GM12865 (cell line): ENCODE measurements around the gene EIF3L.

ENCODE experiments used
- DNase-seq: peaks from one replicate; pipeline ENCODE4 v3.0.0; 2010; ENCODE audit warnings: low read depth
- H3K4me3 ChIP-seq: 2 replicates; pipeline ENCODE4 v1.5.1; 2011; ENCODE audit warnings: mild to moderate bottlenecking, low read depth, low read length, control low read depth
- CTCF ChIP-seq: IDR thresholded peaks from 2 replicates; pipeline ENCODE4 v1.5.1; 2011; ENCODE audit warnings: low read length, control low read depth, low read depth, inconsistent platforms; ENCODE audit not compliant: insufficient read depth; ENCODE audit errors: missing control alignments

The EIF3L gene

GRCh38 chr22:37843741-37844089, 5.5 kb upstream of the EIF3L start:
- DNase-seq: peak; percentile 73
- peak; percentile 6 for TF ChIP-seq CTCF
- H3K4me3 ChIP-seq: peak overlapping the region; percentile 90

- no peak for TF ChIP-seq CTCF
- H3K4me3 ChIP-seq: peak overlapping the region; percentile 90
- no peak for DNase-seq
Observed at GRCh38 chr22:37844904-37845329, 4.3 kb upstream of the EIF3L start.

GRCh38 chr22:37846433-37846832, 2.8 kb upstream of the EIF3L start:
- TF ChIP-seq CTCF: no peak
- no peak overlapping the region for H3K4me3 ChIP-seq
- DNase-seq: no peak

GRCh38 chr22:37848587-37849088, 581 bp upstream of the EIF3L start:
- H3K4me3 ChIP-seq: peak overlapping the region; percentile 74
- DNase-seq: peak; percentile 34
- no peak for TF ChIP-seq CTCF

GRCh38 chr22:37850801-37851200, 1.6 kb downstream of the EIF3L start:
- DNase-seq: no peak
- H3K4me3 ChIP-seq: no peak overlapping the region
- no peak for TF ChIP-seq CTCF

- no peak overlapping the region for H3K4me3 ChIP-seq
- DNase-seq: no peak
- TF ChIP-seq CTCF: no peak
Observed at GRCh38 chr22:37852418-37852817, 3.2 kb downstream of the EIF3L start.

- no peak for DNase-seq
- TF ChIP-seq CTCF: no peak
- no peak overlapping the region for H3K4me3 ChIP-seq
Observed at GRCh38 chr22:37854946-37855345, 5.7 kb downstream of the EIF3L start.
